GM11168 (cell line): ENCODE data around the gene GSX1.
"Not testable (repeated sequence)": the region's sequence is repeated elsewhere in the genome, so short reads cannot be mapped to it uniquely, and the experiment has no call there.

Experiments used
- in situ Hi-C: fragments of 300-500 bp; cut with MboI; formaldehyde crosslinking; loops from one replicate; pipeline ENCODE4 v1.12.0; 2022; ENCODE audit warnings: low sequenced_read_pairs; ENCODE audit not compliant: unreplicated experiment

The GSX1 gene

DNA sequence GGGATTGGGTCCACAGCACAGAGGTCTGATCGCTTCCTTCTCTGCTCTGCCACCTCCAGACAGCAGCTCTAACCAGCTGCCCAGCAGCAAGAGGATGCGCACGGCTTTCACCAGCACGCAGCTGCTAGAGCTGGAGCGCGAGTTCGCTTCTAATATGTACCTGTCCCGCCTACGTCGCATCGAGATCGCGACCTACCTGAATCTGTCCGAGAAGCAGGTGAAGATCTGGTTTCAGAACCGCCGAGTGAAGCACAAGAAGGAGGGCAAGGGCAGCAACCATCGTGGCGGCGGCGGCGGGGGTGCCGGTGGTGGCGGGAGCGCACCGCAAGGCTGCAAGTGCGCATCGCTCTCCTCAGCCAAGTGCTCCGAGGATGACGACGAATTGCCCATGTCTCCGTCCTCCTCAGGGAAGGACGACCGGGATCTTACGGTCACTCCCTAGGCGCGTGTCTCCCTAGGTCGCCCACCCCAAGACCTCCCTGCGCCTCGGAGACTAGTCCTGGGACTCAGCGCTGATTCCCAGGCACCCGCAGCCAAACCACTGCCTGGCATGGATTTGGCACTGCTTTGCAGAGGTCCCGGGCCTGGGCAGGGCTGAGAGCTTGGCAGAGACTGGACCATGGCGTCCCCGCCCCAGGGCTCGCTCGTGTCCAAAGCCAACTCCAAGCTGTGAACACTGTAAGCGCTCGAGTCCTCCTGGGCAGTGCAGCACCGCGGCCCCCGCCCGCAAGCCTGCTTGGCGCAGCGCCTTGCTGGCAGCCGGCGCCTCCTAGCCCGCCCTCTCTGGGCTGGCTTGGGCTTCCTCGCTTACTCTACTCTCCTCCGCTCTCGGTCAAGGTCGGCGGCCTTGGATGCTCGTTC lies 1.5 kb downstream of the GSX1 start:
- in situ Hi-C loops, result no loop called here

DNA sequence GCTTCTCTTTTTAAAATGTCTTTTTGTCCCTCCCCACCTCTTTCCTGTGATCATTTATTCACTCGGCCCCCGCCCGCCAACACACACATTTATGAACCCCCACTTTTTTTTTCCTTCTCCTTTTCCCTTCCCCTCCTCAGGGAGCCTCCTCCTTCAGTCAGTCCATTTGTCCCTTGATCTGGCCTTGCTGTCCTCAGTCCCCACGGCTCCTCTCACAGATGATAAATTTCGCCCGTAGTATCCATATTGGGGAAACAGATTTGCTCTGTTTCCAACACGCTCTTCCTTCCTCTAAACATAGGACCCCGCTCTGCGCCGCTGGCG lies 2.0 kb downstream of the GSX1 start:
- in situ Hi-C loops, result no loop called here

DNA sequence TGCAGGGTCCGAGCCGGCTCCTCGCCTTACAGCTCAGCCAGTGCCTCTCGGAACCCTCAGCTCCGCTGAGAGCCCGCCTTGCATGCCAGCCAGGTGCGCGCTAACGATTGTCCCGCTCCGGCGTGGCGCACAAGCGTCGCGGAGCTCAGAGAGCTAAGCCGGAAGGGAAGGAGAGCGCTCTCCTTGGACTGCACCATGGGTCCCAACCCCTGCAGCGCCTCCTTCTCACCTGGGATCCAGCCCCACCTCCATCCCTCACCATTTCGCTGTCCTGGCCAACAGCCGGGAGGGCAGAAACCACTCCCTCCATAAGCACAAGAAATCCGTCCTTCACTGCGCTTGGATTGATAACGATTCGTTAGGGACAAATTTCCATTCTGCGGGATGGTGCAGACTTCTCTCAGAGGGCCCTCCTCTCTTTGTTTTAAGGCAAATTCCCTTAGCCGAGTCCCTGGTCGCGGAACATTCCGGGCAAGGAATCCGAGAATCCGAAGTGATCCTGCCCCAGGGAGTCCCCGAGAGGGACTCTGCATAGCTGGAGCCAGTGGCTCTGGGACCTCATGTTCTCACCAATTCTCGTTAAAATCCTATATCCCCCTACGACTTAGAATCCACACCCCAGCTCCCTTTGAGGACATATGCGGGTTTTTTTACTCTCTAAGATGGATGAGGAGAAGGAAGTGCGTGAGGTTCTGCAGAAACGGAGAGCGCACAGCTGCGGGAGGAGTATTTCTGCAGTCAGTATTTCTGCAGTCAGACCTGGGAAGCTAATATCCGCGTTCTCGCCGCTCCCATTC lies 2.8 kb downstream of the GSX1 start:
- in situ Hi-C loops, result no loop called here

DNA sequence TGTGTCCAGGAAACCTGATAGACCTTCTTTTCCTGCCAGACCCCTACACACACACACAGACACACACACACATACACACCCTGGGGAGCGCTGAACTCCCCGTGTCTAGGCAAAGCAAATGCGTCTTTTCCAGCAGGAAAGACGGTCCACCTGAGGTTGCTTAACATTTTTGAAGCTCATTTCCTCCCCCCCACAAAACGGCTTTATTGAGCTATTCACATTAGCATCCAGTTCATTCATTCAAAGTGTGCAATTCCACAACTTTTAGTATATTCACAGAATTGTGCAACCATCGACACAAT lies 3.4 kb downstream of the GSX1 start:
- in situ Hi-C loops, result no loop called here

DNA sequence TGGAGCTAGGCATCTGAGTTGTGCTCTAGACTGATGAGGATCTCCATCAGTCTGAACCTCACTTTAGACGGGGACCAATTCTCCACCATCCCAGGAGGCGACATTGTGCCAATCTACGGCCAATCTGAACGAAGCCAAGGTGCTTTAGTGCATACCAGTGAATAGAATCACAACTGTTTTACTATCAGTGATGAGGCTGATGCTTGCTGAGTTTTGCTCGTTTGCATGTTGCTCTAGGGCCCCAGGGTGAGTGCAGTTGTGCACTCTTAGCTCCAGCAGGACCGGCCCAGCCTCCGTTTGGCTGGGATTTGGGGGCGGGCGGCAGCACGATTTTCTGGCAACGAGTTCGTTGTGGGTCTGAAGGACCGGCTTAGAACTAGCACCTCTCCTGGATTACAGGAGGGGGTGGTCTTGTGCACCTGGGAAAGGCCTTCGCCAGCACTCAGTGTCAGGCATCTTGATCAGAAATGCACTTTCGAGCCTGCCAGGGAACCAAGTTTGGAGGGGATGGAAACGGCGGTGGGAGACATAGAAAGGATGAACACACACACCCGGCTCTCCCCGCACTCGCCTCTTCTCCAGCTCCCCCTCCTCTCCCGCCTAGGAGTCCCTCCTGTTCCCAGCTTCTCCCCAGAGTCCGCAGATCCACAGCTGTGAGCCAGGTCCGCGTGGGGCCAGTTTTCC lies 4.4 kb downstream of the GSX1 start:
- in situ Hi-C loops, result no loop called here

DNA sequence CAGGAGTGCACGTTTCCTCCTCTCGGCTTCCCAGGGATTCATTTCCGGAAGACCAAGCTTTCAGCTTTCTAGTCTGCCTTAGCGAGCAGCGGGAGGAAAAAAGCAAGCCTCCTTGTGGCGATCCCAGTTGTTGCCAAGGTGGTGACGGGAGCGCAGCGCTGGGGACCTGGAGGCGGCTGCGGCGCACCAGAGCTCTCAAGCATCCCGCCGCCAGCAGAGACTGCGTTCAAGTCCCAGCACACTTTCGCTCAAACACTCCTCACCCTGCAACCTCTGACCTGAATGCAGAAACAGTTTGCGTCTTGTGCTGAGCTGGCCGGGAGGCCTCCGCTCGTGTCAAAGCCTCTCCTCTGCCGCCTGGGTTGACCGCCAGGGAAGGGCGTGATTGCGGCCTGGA lies 4.9 kb downstream of the GSX1 start:
- in situ Hi-C loops, result no loop called here

DNA sequence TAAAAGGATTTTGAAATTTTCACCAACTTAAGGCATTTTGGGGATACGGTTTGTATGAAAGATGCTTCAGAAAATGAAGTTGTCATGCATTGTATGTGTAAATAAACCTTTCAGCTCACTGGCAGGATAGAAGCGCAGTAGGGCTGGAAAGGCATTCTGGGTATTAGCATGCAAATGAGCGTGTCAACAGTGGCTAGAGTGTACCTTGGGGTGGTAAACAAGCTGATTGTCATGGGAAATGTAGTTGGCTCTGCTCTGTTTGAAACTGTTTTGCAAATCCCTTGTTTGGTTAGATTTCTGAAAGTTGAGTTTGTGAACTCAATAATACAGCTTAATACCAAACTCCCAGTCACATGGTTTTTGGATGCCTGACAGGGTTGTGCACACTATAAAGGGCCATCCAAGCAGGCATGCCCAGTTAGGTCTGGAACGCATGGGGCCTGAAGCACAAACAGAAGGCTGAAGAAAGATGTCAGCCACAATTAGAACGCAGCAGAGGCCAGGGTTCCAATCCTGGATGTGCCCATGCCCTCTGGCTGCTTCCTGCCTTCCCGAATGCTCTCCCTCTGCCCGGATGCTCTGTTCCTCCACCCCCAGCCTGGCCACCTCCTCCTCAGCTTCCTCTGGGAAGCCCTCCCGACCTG lies 14.6 kb downstream of the GSX1 start:
- in situ Hi-C loops, result no loop called here

DNA sequence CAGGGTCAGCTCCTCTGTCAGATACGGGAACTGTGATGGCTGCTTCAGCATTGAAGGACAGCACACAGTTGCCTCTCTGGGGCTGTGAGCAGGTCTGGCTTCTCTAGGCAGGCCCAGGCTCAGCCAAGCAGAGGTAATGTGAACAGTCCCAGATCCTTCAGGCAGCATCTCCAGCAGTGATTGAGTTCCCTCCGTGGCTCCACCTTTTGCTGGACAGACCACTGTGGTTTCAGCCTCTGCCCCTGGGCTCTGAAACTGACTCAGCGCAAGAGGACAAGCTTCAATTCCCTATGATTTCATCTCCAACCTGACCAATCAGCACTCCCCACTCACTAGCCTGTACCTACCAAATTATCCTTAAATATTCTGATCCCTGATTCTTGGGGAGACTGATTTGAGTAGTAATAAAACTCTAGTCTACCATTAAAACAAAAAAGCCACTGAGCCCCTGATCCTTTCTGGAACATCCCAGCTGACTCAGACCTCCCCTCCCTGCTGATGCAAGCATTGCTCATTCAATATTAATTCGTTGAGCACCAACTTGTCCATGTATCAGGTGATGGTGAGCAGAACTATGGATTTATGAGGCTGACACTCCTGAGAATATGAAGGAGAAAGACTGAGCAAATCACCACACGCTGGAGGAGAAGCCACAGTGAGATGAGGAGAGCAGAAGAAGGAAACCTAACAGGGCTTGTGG lies 16.7 kb downstream of the GSX1 start:
- in situ Hi-C loops, result no loop called here

DNA sequence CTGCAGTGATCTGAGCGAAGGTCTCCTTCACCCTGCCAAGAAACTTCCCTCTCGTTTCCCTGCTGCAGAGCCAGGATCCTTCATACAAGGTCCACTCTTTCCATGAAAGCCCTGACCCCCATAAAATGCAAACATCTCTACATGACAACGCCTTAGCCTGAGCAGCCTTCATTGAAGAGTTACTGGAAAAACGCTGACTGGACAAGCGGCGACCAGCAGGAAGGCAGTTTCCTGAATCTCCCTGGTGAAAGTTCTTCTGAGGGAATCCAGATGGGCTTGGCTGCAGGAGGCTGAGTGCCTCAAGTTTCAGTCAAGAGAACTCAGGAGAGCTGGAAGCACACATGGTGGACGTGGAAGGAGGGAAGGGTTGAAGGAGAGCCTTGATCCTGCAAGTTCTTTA lies 17.7 kb downstream of the GSX1 start:
- in situ Hi-C loops, result no loop called here

DNA sequence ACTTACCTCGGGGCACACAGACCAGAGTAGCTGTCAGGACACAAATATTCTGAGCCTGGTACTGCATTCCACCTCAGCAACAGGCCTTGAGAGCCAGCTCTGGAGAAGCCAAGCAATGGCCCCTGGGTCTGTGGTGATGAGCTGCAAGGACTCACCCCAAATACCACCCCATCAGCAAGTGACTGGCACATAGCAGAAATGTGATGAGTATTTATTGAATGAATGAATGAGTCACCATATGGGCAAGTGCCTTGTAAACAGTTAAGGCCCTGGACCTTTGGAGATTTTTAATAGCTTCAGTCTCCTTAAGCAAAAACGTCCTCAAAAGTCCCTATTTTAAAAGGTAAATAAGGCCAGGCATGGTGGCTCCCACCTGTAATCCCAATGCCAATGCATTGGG lies 18.2 kb downstream of the GSX1 start:
- in situ Hi-C loops, result no loop called here

DNA sequence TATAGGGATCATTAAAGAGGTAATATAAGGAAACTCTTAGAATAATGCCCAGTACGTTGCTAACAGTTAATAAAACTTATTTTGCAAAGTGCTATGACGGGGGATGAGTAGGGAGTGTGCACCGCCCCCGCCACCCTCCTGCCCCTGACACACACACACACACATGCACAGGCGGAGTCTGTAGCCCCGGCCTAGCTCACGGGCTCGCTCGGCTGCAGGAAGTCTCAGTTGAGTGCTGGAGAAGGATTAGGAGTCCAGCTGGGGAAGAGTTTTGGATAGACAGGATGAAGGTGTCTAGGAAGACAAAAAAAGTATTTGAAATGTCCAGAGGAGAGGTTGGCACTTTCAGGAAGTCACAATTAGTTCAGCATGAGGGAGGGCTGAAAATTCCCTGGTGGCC lies 21.5 kb downstream of the GSX1 start:
- in situ Hi-C loops, result no loop called here

DNA sequence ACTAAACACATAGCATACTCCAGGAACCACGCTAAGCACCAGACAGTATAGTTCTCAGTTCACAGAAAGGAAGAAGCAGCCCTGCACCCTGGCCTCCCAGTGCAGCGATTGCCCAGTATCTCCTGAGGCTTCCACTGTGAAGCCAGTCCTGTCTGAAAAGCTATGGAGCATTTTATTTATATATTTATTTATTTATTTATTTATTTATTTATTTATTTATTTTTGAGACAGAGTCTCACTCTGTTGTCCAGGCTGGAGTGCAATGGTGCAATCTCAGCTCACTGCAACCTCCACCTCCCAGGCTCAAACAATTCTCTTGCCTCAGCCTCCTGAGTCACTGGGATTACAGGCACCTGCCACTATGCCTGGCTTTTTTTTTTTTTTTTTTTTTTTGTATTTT lies 25.5 kb downstream of the GSX1 start:
- in situ Hi-C loops, result not testable (repeated sequence)

DNA sequence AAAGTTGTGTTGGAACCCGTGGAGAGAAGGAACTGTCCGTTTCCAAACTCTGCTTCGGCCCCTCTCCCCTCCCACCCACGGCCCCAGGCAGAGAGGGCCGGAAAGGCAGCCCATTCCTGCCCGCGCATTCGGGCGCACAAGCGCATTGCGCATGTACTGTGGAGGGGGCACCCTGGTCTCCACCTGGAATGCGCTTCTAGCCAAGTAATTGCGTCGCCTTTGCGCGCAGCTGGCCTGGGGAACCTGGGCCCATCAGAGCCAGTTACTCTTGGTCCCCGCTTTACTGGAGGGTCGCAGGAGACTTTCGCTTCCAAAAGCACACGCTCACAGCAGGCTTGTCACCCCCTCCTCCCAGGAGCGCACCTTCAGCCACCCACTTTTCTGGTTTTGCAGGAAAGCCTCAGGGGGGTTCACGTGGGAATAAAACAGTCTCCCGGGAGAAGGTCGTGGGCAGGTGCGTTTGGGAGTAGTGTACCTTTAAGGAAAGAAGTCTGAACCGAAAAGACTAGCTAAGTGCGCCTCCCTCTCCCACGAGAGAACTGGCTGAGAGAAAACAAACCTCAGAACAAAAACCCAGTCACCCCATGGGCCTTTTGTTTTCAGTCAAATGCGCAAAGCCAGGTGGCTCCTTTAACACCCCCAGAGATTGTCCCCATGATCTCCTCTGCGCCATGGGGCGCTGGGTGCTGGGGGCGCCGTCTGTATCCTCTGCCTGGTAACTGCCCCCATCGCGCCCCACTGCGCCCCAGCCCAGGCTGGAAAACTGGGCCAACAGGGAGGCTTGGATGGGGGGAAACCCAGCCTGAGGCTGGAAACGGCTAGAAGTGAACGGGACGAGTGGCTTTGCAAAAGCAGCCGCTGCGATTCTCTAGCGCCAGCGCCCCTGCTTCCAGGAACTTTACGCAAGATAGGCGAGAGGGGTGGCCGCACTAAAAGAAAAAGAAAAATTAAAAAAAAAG lies 28.5 kb downstream of the GSX1 start:
- in situ Hi-C loops, result loop anchor here (10.0 kb wide), 1 partner anchor 446 kb away; no protein-coding TSS in a partner anchor

DNA sequence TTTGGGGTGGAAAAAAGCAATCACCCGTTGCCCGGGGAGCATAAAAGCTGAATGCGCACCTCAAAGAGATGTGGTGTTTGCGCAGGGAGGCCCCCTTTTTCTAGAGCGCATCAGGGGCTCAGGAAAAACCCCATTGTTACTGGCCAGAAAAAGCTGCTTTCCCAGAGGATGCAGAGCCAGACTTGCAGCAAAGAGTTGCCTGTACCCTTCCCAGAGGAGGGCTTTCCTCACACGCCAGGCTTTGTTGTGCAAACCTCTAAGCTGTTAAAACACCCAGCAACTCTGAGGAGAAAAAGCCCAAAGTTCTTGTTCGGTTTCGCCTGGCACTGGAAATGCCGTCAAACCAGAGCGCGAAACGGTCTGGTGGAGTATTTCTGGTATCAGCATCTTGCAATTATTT lies 29.3 kb downstream of the GSX1 start:
- in situ Hi-C loops, result loop anchor here (10.0 kb wide), 1 partner anchor 447 kb away; no protein-coding TSS in a partner anchor

DNA sequence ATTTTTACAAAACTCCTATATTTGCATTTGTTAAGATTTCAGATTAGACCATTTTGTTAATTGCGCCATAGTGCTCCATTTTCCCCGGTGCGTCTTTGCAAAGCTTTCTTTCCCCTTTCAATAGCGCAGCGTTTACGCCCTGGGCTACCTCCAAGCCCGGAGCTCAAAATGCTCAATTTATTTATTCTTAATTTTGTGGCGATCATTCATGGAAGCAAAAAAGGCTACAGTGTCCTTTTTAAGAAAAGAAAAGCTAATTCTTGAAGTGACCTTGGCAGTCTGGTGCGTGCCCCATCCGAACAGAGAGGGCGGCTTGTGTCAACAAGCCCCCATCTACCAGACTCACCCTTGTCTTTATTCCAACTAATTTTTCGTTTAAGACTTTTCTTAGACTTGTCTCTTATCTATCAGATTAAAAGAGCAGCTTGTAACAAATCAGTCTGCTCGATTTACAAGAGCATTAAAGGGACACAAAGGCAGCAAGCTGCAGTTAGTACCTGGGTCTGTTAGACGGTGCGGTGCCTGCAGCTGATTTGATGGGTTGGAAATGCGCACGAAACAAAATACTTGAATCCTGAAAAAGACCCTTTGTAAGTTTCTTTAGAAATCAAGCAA lies 30.1 kb downstream of the GSX1 start:
- in situ Hi-C loops, result loop anchor here (10.0 kb wide), 1 partner anchor 448 kb away; no protein-coding TSS in a partner anchor

DNA sequence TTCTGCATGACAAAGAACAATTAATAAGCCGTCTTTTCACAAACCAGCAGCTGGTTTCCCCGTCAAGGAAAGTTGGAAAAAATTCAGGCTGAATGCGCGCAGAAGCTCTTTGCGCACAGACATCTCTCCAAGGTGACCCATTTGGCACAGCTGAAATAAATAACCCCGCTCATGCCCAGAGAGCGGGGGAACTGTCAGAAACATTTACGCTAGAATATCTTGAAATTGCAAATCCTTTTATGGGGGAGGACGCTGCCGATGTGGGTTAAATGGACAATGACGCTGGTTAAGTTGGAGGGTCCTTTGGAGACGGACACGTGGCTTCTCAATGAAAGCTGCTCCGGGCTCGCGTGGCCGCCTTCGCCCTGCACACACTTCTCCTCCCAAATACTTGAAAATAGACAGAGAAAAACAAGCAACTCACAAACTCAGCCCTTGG lies 30.6 kb downstream of the GSX1 start:
- in situ Hi-C loops, result loop anchor here (10.0 kb wide), 1 partner anchor 448 kb away; no protein-coding TSS in a partner anchor

DNA sequence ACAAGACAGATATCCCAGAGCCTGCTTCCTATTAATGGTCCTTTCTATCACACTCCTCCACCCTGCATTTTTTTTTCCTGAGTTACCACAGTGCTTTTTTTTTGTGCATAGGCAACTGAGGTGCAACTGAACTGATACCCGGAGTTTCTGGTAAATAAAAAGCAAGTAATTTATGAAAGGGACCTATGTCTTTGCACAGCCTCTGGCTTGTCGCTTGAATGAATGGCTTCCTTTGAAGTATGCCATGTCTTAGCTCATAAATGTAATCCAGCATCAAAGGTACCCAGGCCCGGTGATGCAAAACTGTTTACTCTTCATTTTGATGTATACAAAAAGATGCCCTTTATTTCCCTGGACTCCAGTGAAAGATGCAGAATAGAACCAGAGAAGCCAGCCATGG lies 31.8 kb downstream of the GSX1 start:
- in situ Hi-C loops, result loop anchor here (10.0 kb wide), 1 partner anchor 449 kb away; no protein-coding TSS in a partner anchor

DNA sequence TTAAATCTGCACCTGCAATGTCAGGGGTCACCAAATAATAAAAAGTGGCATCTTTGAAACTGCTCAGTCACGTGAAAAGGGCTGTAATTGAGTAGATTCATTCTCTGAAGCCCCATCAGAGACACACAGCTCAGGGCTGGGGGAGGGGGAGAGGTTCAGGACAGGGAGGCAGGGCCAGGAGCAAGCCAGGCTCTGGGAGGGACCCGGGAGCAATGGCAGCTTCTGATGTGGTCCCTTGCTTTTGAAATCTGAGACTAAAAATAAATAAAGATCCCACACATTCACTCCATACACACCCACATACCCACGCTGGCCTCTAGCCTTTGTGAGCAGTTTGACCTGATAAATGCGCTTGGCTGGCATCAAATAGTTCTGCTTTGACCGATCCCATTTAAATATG lies 32.8 kb downstream of the GSX1 start:
- in situ Hi-C loops, result loop anchor here (10.0 to 25.0 kb wide), 2 partner anchors 450 to 863 kb away; no protein-coding TSS in a partner anchor
